Measurements from ENCODE around the gene APLN.

- TF ChIP-seq CTCF (IDR thresholded peaks at IDR 0.05; ENCODE audit: low read depth, low read length, poor library complexity, severe bottlenecking): no peak
- no peak for TF ChIP-seq EZH2phosphoT487 (IDR thresholded peaks at IDR 0.05; ENCODE audit: borderline replicate concordance, low read length)
These were observed 22.9 kb downstream of the APLN start for GRCh38 chrX:129631849-129632248.
